ENCODE results near the gene EFCAB8.

EFCAB8 gene

DNA sequence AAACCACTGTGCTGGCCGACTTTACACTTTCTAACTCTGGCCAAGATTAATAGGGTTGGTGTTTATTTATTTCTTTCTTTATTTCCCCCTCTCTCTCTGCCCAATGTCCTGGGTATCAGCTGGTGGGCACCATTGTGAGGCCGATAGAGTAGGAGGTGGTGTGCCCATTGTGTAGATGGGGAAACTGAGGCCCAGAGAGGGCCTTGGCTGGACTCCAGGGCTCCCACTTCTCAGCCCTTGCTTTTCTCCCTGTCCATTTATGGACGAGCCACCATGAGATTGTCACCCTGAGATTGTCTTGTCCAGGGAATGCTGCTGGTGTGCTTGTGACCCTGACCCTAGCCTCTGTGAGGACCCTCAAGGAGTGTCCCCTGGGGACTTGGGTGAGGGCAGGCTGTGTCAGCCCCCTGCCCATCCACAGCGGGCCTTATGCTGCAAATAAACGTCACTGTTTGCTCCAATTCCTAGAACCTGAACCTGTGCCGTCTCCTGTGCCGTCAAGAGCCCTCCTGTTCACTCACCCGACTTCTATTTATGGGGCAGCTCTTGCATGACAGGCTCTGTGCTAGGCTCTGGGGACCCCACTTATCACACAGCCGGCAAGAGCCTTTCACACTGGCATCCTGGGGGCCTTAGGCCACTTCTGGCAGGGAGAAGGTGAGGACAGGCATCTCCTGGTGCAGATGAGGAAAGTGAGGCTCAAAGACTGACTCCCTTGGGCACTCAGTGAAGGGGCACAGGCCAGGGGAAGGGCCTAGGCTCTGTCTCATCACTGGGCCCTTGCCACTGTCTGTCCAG, 120.7 kb downstream of the EFCAB8 start:
- H2AFZ ChIP-seq, result no peak overlapping the region
- no peaks in the 10 kb centered on the region for H3K27me3 ChIP-seq (ENCODE audit: control insufficient read depth, insufficient read depth, low read length)
- H3K27ac ChIP-seq, result no peak overlapping the region
- no peaks in the 10 kb centered on the region for H3K4me1 ChIP-seq
- no peaks in the 10 kb centered on the region for H3K9me3 ChIP-seq (ENCODE audit: control insufficient read depth, low read length)
- no peak overlapping the region for H3K4me2 ChIP-seq (ENCODE audit: low read length)
- no peak overlapping the region for H3K4me3 ChIP-seq (ENCODE audit: low read depth, low read length)
- H3K9ac ChIP-seq, result no peak overlapping the region
- H3K36me3 ChIP-seq (ENCODE audit: control insufficient read depth, insufficient read depth, low read length), result no peaks in the 10 kb centered on the region
- TF ChIP-seq, protein P1, sequence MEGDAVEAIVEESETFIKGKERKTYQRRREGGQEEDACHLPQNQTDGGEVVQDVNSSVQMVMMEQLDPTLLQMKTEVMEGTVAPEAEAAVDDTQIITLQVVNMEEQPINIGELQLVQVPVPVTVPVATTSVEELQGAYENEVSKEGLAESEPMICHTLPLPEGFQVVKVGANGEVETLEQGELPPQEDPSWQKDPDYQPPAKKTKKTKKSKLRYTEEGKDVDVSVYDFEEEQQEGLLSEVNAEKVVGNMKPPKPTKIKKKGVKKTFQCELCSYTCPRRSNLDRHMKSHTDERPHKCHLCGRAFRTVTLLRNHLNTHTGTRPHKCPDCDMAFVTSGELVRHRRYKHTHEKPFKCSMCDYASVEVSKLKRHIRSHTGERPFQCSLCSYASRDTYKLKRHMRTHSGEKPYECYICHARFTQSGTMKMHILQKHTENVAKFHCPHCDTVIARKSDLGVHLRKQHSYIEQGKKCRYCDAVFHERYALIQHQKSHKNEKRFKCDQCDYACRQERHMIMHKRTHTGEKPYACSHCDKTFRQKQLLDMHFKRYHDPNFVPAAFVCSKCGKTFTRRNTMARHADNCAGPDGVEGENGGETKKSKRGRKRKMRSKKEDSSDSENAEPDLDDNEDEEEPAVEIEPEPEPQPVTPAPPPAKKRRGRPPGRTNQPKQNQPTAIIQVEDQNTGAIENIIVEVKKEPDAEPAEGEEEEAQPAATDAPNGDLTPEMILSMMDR (IDR thresholded peaks at IDR 0.05), result no peak
- no peaks in the 10 kb centered on the region for H3K79me2 ChIP-seq

DNA sequence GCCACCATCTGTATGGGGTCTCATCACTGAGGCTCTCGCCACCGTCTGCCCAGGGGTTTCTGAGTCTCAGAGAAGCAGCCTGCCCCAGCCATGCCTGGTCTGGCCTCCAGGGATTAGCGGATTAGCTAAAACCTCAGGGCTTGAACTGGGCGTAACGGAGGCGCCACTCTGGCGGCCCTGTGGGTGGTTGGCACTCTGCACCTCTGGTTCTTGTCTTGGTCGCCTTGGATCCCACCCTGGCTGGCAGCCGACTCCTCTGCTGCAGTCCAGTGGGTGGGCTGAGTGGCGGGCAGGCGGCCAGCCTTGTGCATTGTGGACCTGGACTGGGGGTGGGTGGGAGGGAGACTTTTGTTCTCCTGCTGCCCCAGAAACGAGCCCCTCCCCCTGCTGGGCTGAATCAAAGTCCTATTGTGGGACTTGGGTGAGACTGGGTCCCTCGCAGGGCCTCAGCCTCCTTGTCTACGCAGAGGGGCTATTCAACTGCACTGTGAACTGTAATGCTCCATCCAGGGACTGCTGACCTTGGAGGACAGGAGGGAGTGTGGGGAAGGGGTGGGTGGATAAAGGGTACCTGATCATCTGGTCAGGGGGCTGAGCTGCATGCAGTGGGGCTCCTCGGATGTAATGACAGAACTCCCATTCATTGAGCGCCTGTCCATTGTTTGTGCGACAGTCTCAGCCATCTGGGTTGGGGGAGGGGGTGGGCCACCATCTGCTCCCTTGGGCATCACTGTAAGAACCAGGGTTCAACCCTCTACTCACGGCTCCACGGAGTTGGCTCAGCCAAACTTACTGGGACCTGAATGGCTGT, 121.6 kb downstream of the EFCAB8 start:
- no peaks in the 10 kb centered on the region for H3K36me3 ChIP-seq (ENCODE audit: control insufficient read depth, insufficient read depth, low read length)
- H3K79me2 ChIP-seq, result no peaks in the 10 kb centered on the region
- no peak overlapping the region for H3K4me3 ChIP-seq (ENCODE audit: low read depth, low read length)
- no peak overlapping the region for H3K27ac ChIP-seq
- H3K9me3 ChIP-seq (ENCODE audit: control insufficient read depth, low read length), result no peaks in the 10 kb centered on the region
- H3K4me2 ChIP-seq (ENCODE audit: low read length), result no peak overlapping the region
- no peak overlapping the region for H3K9ac ChIP-seq
- TF ChIP-seq, protein P1 (IDR thresholded peaks at IDR 0.05), result no peak
- H3K4me1 ChIP-seq, result no peaks in the 10 kb centered on the region
- no peak overlapping the region for H2AFZ ChIP-seq
- H3K27me3 ChIP-seq (ENCODE audit: control insufficient read depth, insufficient read depth, low read length), result no peaks in the 10 kb centered on the region

- Histone ChIP-seq H3K4me1 (no peaks in the 10 kb centered on the region), H3K4me3 (ENCODE audit: low read depth, low read length) (no peak overlapping the region), H3K4me2 (ENCODE audit: low read length) (no peak overlapping the region), H3K27me3 (ENCODE audit: control insufficient read depth, insufficient read depth, low read length) (no peaks in the 10 kb centered on the region), H3K79me2 (no peaks in the 10 kb centered on the region), H3K9me3 (ENCODE audit: control insufficient read depth, low read length) (no peaks in the 10 kb centered on the region), H3K36me3 (ENCODE audit: control insufficient read depth, insufficient read depth, low read length) (no peaks in the 10 kb centered on the region), H2AFZ (peak overlapping the region; percentile 9), H3K27ac (no peak overlapping the region), H3K9ac (no peak overlapping the region)
- TF ChIP-seq, protein P1 (IDR thresholded peaks at IDR 0.05), result no peak
Observed at GRCh38 chr20:32980990-32981389, 122.3 kb downstream of the EFCAB8 start.

- Histone ChIP-seq H3K4me1 (no peaks in the 10 kb centered on the region), H3K36me3 (ENCODE audit: control insufficient read depth, insufficient read depth, low read length) (no peaks in the 10 kb centered on the region), H3K27ac (no peak overlapping the region), H3K9me3 (ENCODE audit: control insufficient read depth, low read length) (no peaks in the 10 kb centered on the region), H3K4me3 (ENCODE audit: low read depth, low read length) (no peak overlapping the region), H3K9ac (no peak overlapping the region), H3K79me2 (no peaks in the 10 kb centered on the region), H2AFZ (no peak overlapping the region), H3K4me2 (ENCODE audit: low read length) (no peak overlapping the region), H3K27me3 (ENCODE audit: control insufficient read depth, insufficient read depth, low read length) (no peaks in the 10 kb centered on the region)
- TF ChIP-seq, protein P1 (IDR thresholded peaks at IDR 0.05), result no peak
Observed at GRCh38 chr20:32982617-32983458, 124.1 kb downstream of the EFCAB8 start.

All from parathyroid adenoma (tissue), 2 donors.